ENCODE results near the gene ZNF77.

GRCh38 chr19:2974342-2975041, 29.7 kb upstream of the ZNF77 start:
- TF ChIP-seq POLR2A (IDR thresholded peaks at IDR 0.05): no peak
- no peak for TF ChIP-seq CTCF (IDR thresholded peaks at IDR 0.05)
